HFFc6 (cell line): ENCODE measurements around the gene KRTAP1-1. TPM values are rescaled to one million over a fixed set of nuclear protein-coding genes. Genes with fewer than 3 reads are reported as not detected.
"Not testable (repeated sequence)": the region's sequence is repeated elsewhere in the genome, so short reads cannot be mapped to it uniquely, and the experiment has no call there.

Experiments
- DNase-seq: peaks from one replicate; pipeline ENCODE4 v3.0.0-alpha.2; 2018
- H3K27ac Mint-ChIP-seq: 2 replicates; pipeline ENCODE4 v1.8.0; 2020; ENCODE audit warnings: mild to moderate bottlenecking, mixed read lengths
- H3K27me3 Mint-ChIP-seq: 2 replicates; pipeline ENCODE4 v1.8.0; 2021; ENCODE audit warnings: mild to moderate bottlenecking, moderate library complexity, mixed read lengths; ENCODE audit not compliant: insufficient read depth
- H3K36me3 Mint-ChIP-seq: 2 replicates; pipeline ENCODE4 v1.8.0; 2021; ENCODE audit warnings: low read depth, mixed read lengths
- H3K4me1 Mint-ChIP-seq: 2 replicates; pipeline ENCODE4 v1.8.0; 2020; ENCODE audit warnings: low read depth, mixed read lengths
- H3K4me3 Mint-ChIP-seq: 2 replicates; pipeline ENCODE4 v1.8.0; 2020; ENCODE audit warnings: mild to moderate bottlenecking, moderate library complexity, mixed read lengths
- H3K9me3 Mint-ChIP-seq: 2 replicates; pipeline ENCODE4 v1.8.0; 2020; ENCODE audit warnings: mild to moderate bottlenecking, mixed read lengths
- CTCF ChIP-seq: fragments of 200-600 bp; sonication (generic); IDR thresholded peaks from 2 replicates; pipeline ENCODE4 v1.5.0; 2021; ENCODE audit warnings: antibody characterized with exemption, mild to moderate bottlenecking
- total RNA-seq, 6 experiments: library from RNA; stranded (reverse); fragmentation: NEBNext Ultra II Directional; extraction: Animal tissue kit (Norgen Biotek cat#: 25700); gene quantifications; 2 replicates in 1 of 6; 3 replicates in 5 of 6; pipeline ENCODE4 v1.2.3, GENCODE V29; 2021

The KRTAP1-1 gene
- total RNA-seq, 6 experiments from 2014 or later, result 0.21 to 1.1 (median 0.50) TPM

- no peak overlapping the region for H3K4me3 Mint-ChIP-seq
- DNase-seq, result no peak
- no peak for TF ChIP-seq CTCF
- H3K27ac Mint-ChIP-seq, result no peak overlapping the region
- peaks cover 55% of the 10 kb centered on the region for H3K4me1 Mint-ChIP-seq
- H3K36me3 Mint-ChIP-seq, result peaks cover 24% of the 10 kb centered on the region
- no peaks in the 10 kb centered on the region; the same call in 1 of the 2 replicates for H3K27me3 Mint-ChIP-seq
- peaks cover 14% of the 10 kb centered on the region for H3K9me3 Mint-ChIP-seq
These were observed 1.7 kb upstream of the KRTAP1-1 start for GRCh38 chr17:41042953-41043352.

GRCh38 chr17:41037853-41038350 is 3.3 kb downstream of the KRTAP1-1 start:
- DNase-seq, result no peak
- H3K27me3 Mint-ChIP-seq, result no peaks in the 10 kb centered on the region
- H3K4me3 Mint-ChIP-seq, result no peak overlapping the region
- H3K36me3 Mint-ChIP-seq, result peaks cover 9% of the 10 kb centered on the region; the same call in 1 of the 2 replicates
- H3K4me1 Mint-ChIP-seq, result peaks cover 43% of the 10 kb centered on the region
- peaks cover under 1% of the 10 kb centered on the region for H3K9me3 Mint-ChIP-seq
- TF ChIP-seq CTCF, result no peak
- H3K27ac Mint-ChIP-seq, result no peak overlapping the region

- H3K4me1 Mint-ChIP-seq, result peaks cover 30% of the 10 kb centered on the region
- not testable (repeated sequence) for H3K27me3 Mint-ChIP-seq, H3K27ac Mint-ChIP-seq, H3K4me3 Mint-ChIP-seq, DNase-seq, H3K9me3 Mint-ChIP-seq, H3K36me3 Mint-ChIP-seq
These were observed 6.8 kb downstream of the KRTAP1-1 start, which contains the start of gene KRTAP1-3 for GRCh38 chr17:41034346-41034935. Gene KRTAP1-3, minus strand, starts transcription at chr17:41034874. Its CDS starts 53 bp downstream, at chr17:41034821.

GRCh38 chr17:41029633-41030245 is 11.5 kb downstream of the KRTAP1-1 start, which contains the start of gene KRTAP1-4:
Gene KRTAP1-4, minus strand, starts transcription at chr17:41030195. Its CDS starts 117 bp downstream, at chr17:41030078.
- H3K27me3 Mint-ChIP-seq, result no peaks in the 10 kb centered on the region
- no peaks in the 10 kb centered on the region for H3K9me3 Mint-ChIP-seq
- no peak within 1 kb of the TSS for H3K4me3 Mint-ChIP-seq
- no peak for DNase-seq
- peaks cover 31% of the 10 kb centered on the region for H3K4me1 Mint-ChIP-seq
- no peak for TF ChIP-seq CTCF
- no peak within 1 kb of the TSS for H3K27ac Mint-ChIP-seq
- no peaks in the 10 kb centered on the region; the same call in 1 of the 2 replicates for H3K36me3 Mint-ChIP-seq

- DNase-seq, result peak; percentile 74
- H3K27me3 Mint-ChIP-seq, result no peaks in the 10 kb centered on the region
- H3K36me3 Mint-ChIP-seq, result peaks cover 7% of the 10 kb centered on the region; the same call in 1 of the 2 replicates
- H3K4me3 Mint-ChIP-seq, result no peak within 1 kb of the TSS
- TF ChIP-seq CTCF, result no peak
- peaks cover 37% of the 10 kb centered on the region for H3K4me1 Mint-ChIP-seq
- no peaks in the 10 kb centered on the region for H3K9me3 Mint-ChIP-seq
- H3K27ac Mint-ChIP-seq, result peak within 1 kb of the TSS; percentile 53
These were observed 14.4 kb downstream of the KRTAP1-1 start, which contains the start of gene KRTAP1-5 for GRCh38 chr17:41026715-41027471. Gene KRTAP1-5, minus strand, starts transcription at chr17:41027208. Its CDS starts 53 bp downstream, at chr17:41027155.
